Measurements from ENCODE around the gene A4GNT.
A peak's percentile ranks its signal among the peaks of the same experiment; 100 is the strongest.
"Not testable (repeated sequence)": the region's sequence is repeated elsewhere in the genome, so short reads cannot be mapped to it uniquely, and the experiment has no call there.

Gene A4GNT

GRCh38 chr3:138118612-138119422, 13.4 kb downstream of the A4GNT start:
- DNase-seq (ENCODE audit: low spot score), result peak; percentile 64

GRCh38 chr3:138114988-138115971, 16.9 kb downstream of the A4GNT start, which contains the start of gene DZIP1L:
Gene DZIP1L, minus strand, starts transcription at chr3:138115608. Its CDS starts 11,637 bp downstream, at chr3:138103971.
- DNase-seq (ENCODE audit: low spot score), result peak; percentile 74

GRCh38 chr3:138114431-138114918, 17.7 kb downstream of the A4GNT start:
- DNase-seq (ENCODE audit: low spot score), result peak; percentile 26

- no peak for DNase-seq (ENCODE audit: low spot score)
Observed at GRCh38 chr3:138113326-138113725, 18.9 kb downstream of the A4GNT start.

GRCh38 chr3:138112362-138112761, 19.8 kb downstream of the A4GNT start:
- DNase-seq (ENCODE audit: low spot score), result no peak

- DNase-seq (ENCODE audit: low spot score), result no peak
Observed at GRCh38 chr3:138105598-138105997, 26.6 kb downstream of the A4GNT start.

GRCh38 chr3:138103466-138103865, 28.7 kb downstream of the A4GNT start:
- no peak for DNase-seq (ENCODE audit: low spot score)

- not testable (repeated sequence) for DNase-seq (ENCODE audit: low spot score)
Observed at GRCh38 chr3:138101351-138101940, 30.7 kb downstream of the A4GNT start.

- DNase-seq (ENCODE audit: low spot score), result no peak
Observed at GRCh38 chr3:138099417-138099816, 32.8 kb downstream of the A4GNT start.

- DNase-seq (ENCODE audit: low spot score), result no peak
Observed at GRCh38 chr3:138097192-138098172, 34.7 kb downstream of the A4GNT start.

GRCh38 chr3:138093721-138094120, 38.5 kb downstream of the A4GNT start:
- DNase-seq (ENCODE audit: low spot score), result no peak

- no peak for DNase-seq (ENCODE audit: low spot score)
Observed at GRCh38 chr3:138092023-138092422, 40.2 kb downstream of the A4GNT start.

GRCh38 chr3:138089091-138089490, 43.1 kb downstream of the A4GNT start:
- peak; percentile 31 for DNase-seq (ENCODE audit: low spot score)

- DNase-seq (ENCODE audit: low spot score), result not testable (repeated sequence)
Observed at GRCh38 chr3:138085745-138086144, 46.4 kb downstream of the A4GNT start.

- DNase-seq (ENCODE audit: low spot score), result no peak
Observed at GRCh38 chr3:138084196-138084595, 48.0 kb downstream of the A4GNT start.

- DNase-seq (ENCODE audit: low spot score), result no peak
Observed at GRCh38 chr3:138082992-138083386, 49.2 kb downstream of the A4GNT start.

- DNase-seq (ENCODE audit: low spot score), result peak; percentile 35
Observed at GRCh38 chr3:138082085-138082991, 49.9 kb downstream of the A4GNT start.

- DNase-seq (ENCODE audit: low spot score), result peak; percentile 25
Observed at GRCh38 chr3:138081371-138082084, 50.7 kb downstream of the A4GNT start.

- no peak for DNase-seq (ENCODE audit: low spot score)
Observed at GRCh38 chr3:138079901-138080300, 52.3 kb downstream of the A4GNT start.

Data from hepatic stellate cell (primary cell).